ENCODE results near the gene TANGO2. TPM values are rescaled to one million over a fixed set of nuclear protein-coding genes. Genes with fewer than 3 reads are reported as not detected.

TANGO2 gene
- total and polyA plus RNA-seq, 3 donors from 2014 or later = 13.5 to 21.5 (median 19.0) TPM

- intact Hi-C loops (cut with DNase I; ENCODE audit: low total_unique reads) = no loop called here
- Histone ChIP-seq H3K4me3 (no peak overlapping the region), H3K4me1 (peaks cover 11% of the 10 kb centered on the region), H3K27me3 (no peaks in the 10 kb centered on the region), H3K36me3 (ENCODE audit: low read depth, missing control alignments) (no peaks in the 10 kb centered on the region), H3K27ac (no peak overlapping the region), H3K9me3 (no peaks in the 10 kb centered on the region)
- DNase-seq = no peak
- WGBS, 2 donors = 76 to 84% methylated on average over 12 of the region's 12 CpGs
- TF ChIP-seq POLR2A (IDR thresholded peaks at IDR 0.05) (no peak), CTCF (IDR thresholded peaks at IDR 0.05) (no peak)
These were observed 25.9 kb upstream of the TANGO2 start for GRCh38 chr22:19994851-19995610.

- Histone ChIP-seq H3K27ac (no peak overlapping the region), H3K4me1 (peaks cover 11% of the 10 kb centered on the region), H3K9me3 (no peaks in the 10 kb centered on the region), H3K36me3 (ENCODE audit: low read depth, missing control alignments) (no peaks in the 10 kb centered on the region), H3K27me3 (no peaks in the 10 kb centered on the region), H3K4me3 (no peak overlapping the region)
- no peak for DNase-seq
- WGBS, 2 donors = 61 to 69% methylated on average over 18 of the region's 18 CpGs
- TF ChIP-seq CTCF (IDR thresholded peaks at IDR 0.05) (no peak), POLR2A (IDR thresholded peaks at IDR 0.05) (no peak)
- intact Hi-C loops (cut with DNase I; ENCODE audit: low total_unique reads) = no loop called here
These were observed 25.1 kb upstream of the TANGO2 start for GRCh38 chr22:19995611-19996339.

GRCh38 chr22:19996694-19997384 is 24.1 kb upstream of the TANGO2 start:
- no peak for TF ChIP-seq POLR2A (IDR thresholded peaks at IDR 0.05)
- TF ChIP-seq CTCF (IDR thresholded peaks at IDR 0.05) = no peak
- Histone ChIP-seq H3K27ac (no peak overlapping the region), H3K4me3 (no peak overlapping the region), H3K27me3 (no peaks in the 10 kb centered on the region), H3K9me3 (no peaks in the 10 kb centered on the region), H3K4me1 (peaks cover 11% of the 10 kb centered on the region), H3K36me3 (ENCODE audit: low read depth, missing control alignments) (no peaks in the 10 kb centered on the region)
- DNase-seq = no peak
- WGBS, 2 donors = 77 to 87% methylated on average over 7 to 12 of the region's 12 CpGs
- intact Hi-C loops (cut with DNase I; ENCODE audit: low total_unique reads) = no loop called here

- DNase-seq = no peak
- Histone ChIP-seq H3K27ac (no peak overlapping the region), H3K9me3 (no peaks in the 10 kb centered on the region), H3K4me3 (no peak overlapping the region), H3K36me3 (ENCODE audit: low read depth, missing control alignments) (no peaks in the 10 kb centered on the region), H3K27me3 (no peaks in the 10 kb centered on the region), H3K4me1 (peaks cover 11% of the 10 kb centered on the region)
- 90% methylated on average over 19 of the region's 19 CpGs; no CpG with 5 or more reads in 1 of the 2 donors for WGBS, 2 donors
- intact Hi-C loops (cut with DNase I; ENCODE audit: low total_unique reads) = no loop called here
- no peak for TF ChIP-seq POLR2A (IDR thresholded peaks at IDR 0.05)
- TF ChIP-seq CTCF (IDR thresholded peaks at IDR 0.05) = no peak
These were observed 23.2 kb upstream of the TANGO2 start for GRCh38 chr22:19997561-19998231.
